Measurements from ENCODE around the gene VPS72.

The VPS72 gene

DNA sequence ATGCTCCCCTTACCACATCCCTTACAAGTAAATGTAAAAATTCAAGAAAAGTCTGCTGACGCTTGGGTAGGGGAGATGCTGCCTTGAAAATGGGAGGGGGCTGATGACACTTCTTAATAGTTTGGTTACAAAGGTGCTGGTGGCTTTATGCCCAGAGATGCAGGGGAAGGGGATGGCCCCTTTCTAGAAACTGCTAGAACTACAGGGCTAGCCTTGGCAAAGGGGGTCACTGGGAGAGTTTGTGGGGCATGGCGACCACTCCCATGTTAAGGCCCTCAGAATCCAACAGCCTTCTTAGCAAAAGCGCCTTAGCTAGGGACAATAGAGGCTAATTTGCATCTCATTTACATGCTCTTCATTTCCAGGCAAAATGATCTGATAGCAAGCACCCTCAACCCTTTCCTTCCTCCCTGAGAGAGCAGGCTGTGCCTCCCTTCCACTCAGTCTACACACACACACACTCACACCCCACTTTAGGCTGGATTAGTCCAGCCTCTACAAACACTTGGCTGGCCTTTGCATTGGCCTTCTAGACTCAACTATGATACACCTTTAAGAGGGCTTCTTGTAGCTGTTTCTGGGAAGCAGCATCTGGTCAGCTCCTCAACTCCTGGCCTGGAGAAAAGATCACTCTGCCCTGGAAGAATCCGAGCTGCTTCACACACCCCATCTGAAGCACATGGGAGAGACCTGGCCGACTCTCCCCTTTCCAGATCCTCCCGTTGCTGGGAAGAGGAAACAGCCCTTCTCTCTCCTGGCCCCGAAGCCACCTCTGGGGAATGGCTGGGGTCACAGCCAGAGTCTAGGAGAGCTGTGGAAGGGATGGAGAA is 45.3 kb downstream of the VPS72 start:
- TF ChIP-seq SIN3A (IDR thresholded peaks at IDR 0.05; ENCODE audit: borderline replicate concordance, insufficient read depth, low read length) (no peak), TAF1 (IDR thresholded peaks at IDR 0.05; ENCODE audit: borderline replicate concordance, insufficient read depth, low read length) (no peak)

DNA sequence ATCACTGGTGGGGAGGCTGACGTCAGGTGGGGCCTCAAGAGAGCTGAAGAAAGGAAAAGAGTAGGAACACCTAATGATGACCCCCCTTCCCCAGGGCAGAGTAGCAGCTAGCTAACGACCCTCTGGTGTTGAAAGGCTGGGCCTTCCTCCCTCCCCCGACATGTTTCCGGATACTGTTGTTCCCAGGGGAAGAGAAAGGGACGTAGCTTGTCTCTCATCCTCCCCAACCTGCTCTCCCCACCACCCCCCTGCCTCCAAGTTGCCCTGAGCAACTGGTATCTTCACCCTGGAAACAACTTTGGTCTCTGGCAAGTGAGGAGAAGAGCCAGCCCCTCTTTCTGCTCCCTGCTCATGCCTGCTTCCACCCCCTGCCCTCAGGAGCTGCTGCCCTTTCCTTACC is 46.0 kb downstream of the VPS72 start:
- no peak for TF ChIP-seq POLR2AphosphoS5 (IDR thresholded peaks at IDR 0.05; ENCODE audit: low read depth, low read length)

DNA sequence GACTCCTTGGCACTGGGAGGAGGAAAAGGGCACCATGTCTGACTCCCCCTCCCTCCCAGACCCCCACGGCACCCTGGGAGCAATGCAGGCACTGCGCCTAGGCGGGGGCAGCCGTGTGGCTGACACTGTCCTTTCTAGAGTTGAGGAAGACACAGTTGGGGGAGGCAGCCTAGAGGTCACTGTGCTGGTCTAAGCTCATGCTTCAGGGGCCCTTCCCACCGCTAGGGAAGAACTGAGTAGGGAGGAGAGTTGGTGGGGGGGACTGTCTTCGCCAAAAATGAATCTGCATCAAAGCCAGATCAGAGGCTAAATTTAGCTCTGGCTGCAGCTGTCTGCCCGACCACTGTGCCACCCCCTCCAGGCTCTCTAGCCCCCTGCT is 47.0 kb downstream of the VPS72 start:
- TF ChIP-seq FOXP2 (optimal IDR thresholded peaks at IDR 0.05; ENCODE audit: borderline replicate concordance, extremely low read depth, extremely low read length, insufficient read depth) (no peak), POLR2AphosphoS5 (IDR thresholded peaks at IDR 0.05; ENCODE audit: low read depth, low read length) (no peak), SIN3A (IDR thresholded peaks at IDR 0.05; ENCODE audit: borderline replicate concordance, insufficient read depth, low read length) (no peak), TAF1 (IDR thresholded peaks at IDR 0.05; ENCODE audit: borderline replicate concordance, insufficient read depth, low read length) (no peak)
- TF ChIP-seq, protein P1, sequence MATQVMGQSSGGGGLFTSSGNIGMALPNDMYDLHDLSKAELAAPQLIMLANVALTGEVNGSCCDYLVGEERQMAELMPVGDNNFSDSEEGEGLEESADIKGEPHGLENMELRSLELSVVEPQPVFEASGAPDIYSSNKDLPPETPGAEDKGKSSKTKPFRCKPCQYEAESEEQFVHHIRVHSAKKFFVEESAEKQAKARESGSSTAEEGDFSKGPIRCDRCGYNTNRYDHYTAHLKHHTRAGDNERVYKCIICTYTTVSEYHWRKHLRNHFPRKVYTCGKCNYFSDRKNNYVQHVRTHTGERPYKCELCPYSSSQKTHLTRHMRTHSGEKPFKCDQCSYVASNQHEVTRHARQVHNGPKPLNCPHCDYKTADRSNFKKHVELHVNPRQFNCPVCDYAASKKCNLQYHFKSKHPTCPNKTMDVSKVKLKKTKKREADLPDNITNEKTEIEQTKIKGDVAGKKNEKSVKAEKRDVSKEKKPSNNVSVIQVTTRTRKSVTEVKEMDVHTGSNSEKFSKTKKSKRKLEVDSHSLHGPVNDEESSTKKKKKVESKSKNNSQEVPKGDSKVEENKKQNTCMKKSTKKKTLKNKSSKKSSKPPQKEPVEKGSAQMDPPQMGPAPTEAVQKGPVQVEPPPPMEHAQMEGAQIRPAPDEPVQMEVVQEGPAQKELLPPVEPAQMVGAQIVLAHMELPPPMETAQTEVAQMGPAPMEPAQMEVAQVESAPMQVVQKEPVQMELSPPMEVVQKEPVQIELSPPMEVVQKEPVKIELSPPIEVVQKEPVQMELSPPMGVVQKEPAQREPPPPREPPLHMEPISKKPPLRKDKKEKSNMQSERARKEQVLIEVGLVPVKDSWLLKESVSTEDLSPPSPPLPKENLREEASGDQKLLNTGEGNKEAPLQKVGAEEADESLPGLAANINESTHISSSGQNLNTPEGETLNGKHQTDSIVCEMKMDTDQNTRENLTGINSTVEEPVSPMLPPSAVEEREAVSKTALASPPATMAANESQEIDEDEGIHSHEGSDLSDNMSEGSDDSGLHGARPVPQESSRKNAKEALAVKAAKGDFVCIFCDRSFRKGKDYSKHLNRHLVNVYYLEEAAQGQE (IDR thresholded peaks at IDR 0.05; ENCODE audit: insufficient read depth in 1 of 2, low read depth in 2 of 2, low read length in 2 of 2) = no peak

DNA sequence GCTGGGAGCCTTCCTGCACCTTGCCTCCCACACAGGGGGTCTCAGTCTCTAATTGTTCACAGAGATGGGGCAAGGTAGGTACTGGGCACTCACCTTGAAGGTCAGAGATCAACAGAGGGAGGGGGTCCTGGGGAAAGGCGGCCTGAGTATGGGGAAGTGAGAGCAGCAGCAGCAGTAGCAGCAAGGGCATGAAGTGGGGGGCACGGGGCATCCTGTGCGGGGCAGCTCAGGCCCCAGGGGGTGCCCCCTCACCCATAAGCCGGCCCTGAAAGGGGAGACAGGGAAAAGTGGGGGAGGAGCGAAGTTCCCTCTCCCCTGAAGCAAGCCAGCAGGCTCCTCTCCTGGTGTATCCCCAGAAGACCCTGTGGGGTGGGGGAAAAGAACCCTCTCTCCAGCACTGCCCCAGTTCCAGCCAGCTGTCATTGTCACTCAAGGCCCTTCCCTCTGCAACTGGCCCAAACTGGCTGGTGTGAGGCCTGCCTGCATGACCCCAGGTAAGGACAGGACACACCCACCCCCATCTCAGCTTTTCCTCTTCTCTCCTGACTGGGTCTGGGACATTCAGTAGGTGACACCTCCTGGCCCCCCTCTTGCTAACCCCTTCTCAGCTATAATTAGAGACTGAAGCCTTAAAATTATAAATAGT is 47.5 kb downstream of the VPS72 start:
- TF ChIP-seq FOXP2 (optimal IDR thresholded peaks at IDR 0.05; ENCODE audit: borderline replicate concordance, extremely low read depth, extremely low read length, insufficient read depth) = no peak
- TF ChIP-seq SIN3A (IDR thresholded peaks at IDR 0.05; ENCODE audit: borderline replicate concordance, insufficient read depth, low read length) = no peak

DNA sequence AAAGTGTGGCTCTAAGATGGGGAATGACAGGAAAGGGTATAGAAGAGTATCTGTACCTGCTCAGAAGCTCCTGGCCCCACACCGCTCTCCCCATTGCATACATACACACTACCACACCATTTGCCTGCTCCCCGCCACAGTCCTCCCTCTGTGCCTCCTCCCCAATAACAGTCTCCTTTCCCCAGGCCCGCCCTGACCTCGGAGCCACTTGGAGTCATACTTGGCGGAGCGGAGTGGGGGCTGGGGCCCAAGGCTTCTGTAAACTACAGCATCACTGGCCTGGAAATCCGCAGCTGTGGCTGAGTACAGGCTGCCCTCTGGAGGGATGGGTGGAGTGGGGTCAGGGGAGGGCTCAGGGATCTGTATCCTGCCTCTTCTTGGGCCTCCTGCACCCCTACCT is 52.2 kb downstream of the VPS72 start:
- no peak for TF ChIP-seq SIN3A (IDR thresholded peaks at IDR 0.05; ENCODE audit: borderline replicate concordance, insufficient read depth, low read length)
- no peak for TF ChIP-seq POLR2AphosphoS5 (IDR thresholded peaks at IDR 0.05; ENCODE audit: low read depth, low read length)
- TF ChIP-seq TAF1 (IDR thresholded peaks at IDR 0.05; ENCODE audit: borderline replicate concordance, insufficient read depth, low read length) = no peak
- TF ChIP-seq FOXP2 (optimal IDR thresholded peaks at IDR 0.05; ENCODE audit: borderline replicate concordance, extremely low read depth, extremely low read length, insufficient read depth) = no peak
- TF ChIP-seq, protein P1 (IDR thresholded peaks at IDR 0.05; ENCODE audit: insufficient read depth in 1 of 2, low read depth in 2 of 2, low read length in 2 of 2) = no peak

DNA sequence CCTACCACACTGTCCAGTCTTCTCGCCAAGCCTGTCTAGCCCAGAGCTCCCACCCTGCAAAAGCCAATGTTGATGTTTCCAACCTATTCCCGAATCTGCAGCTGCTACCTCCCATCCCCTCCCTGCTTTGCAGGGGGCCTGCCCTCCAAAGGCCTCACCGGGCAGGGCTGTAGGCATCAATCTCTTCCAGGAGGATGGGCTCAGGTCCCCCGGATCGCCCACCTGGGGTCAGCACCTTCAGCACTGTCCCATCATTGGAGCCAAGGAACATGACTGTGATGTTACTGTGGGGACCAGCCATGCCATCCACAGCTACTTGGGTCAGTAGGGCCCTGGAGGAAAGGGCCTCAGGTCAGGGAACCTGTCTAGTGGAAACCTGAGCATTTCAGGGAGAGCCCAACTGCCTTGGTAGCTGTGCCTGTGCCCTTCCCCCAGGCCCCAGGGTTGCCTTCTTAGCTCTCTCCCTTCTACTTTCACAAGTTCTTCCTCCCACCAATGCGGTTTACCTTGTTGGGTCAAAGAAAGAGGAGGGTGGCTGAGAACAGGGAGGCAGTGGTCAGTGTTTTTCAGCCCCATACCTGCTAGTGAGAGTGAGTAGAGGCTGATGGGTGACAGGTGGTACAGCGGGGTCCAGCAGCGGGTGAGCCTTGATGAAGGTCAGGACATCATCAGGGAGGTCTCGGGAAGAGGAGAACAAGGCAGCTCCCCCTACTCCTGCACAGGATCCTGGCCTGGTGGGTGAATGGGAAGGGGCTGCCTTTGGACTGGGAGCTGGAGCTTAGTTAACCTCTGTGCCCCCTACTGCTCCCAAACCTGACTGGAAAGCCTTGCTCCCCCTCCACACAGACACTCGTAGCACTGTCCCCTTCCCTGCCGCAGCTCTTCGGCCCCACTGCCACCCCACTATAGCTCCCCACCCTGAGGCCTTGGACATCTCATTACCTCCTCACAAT is 54.3 kb downstream of the VPS72 start:
- TF ChIP-seq TAF1 (IDR thresholded peaks at IDR 0.05; ENCODE audit: borderline replicate concordance, insufficient read depth, low read length) (no peak), SIN3A (IDR thresholded peaks at IDR 0.05; ENCODE audit: borderline replicate concordance, insufficient read depth, low read length) (no peak), FOXP2 (optimal IDR thresholded peaks at IDR 0.05; ENCODE audit: borderline replicate concordance, extremely low read depth, extremely low read length, insufficient read depth) (no peak), POLR2AphosphoS5 (IDR thresholded peaks at IDR 0.05; ENCODE audit: low read depth, low read length) (no peak)
- TF ChIP-seq, protein P1 (IDR thresholded peaks at IDR 0.05; ENCODE audit: insufficient read depth in 1 of 2, low read depth in 2 of 2, low read length in 2 of 2) = no peak

Measured in PFSK-1 (cell line).